Osteocyte (in vitro differentiated cells): ENCODE data around the gene SPINT2. TPM values are rescaled to one million over a fixed set of nuclear protein-coding genes. Genes with fewer than 3 reads are reported as not detected.

Source experiments
- DNase-seq: peaks from one replicate; pipeline ENCODE4 v3.0.0; 2021; ENCODE audit warnings: mixed read lengths; ENCODE audit not compliant: unreplicated experiment; ENCODE audit errors: extremely low spot score
- H3K27ac Mint-ChIP-seq: one replicate; pipeline ENCODE4 v1.8.0; 2021; ENCODE audit warnings: mild to moderate bottlenecking, mixed read lengths; ENCODE audit not compliant: unreplicated experiment
- H3K27me3 Mint-ChIP-seq: one replicate; pipeline ENCODE4 v1.8.0; 2021; ENCODE audit warnings: mixed read lengths; ENCODE audit not compliant: unreplicated experiment
- H3K36me3 Mint-ChIP-seq: one replicate; pipeline ENCODE4 v1.8.0; 2021; ENCODE audit warnings: mixed read lengths; ENCODE audit not compliant: unreplicated experiment
- H3K4me1 Mint-ChIP-seq: one replicate; pipeline ENCODE4 v1.8.0; 2021; ENCODE audit warnings: mixed read lengths; ENCODE audit not compliant: unreplicated experiment
- H3K4me3 Mint-ChIP-seq: one replicate; pipeline ENCODE4 v1.8.0; 2021; ENCODE audit warnings: mild to moderate bottlenecking, moderate library complexity, mixed read lengths; ENCODE audit not compliant: unreplicated experiment
- H3K9me3 Mint-ChIP-seq: one replicate; pipeline ENCODE4 v1.8.0; 2021; ENCODE audit warnings: mixed read lengths; ENCODE audit not compliant: unreplicated experiment
- CTCF ChIP-seq: fragments of 200-600 bp; sonication (generic); IDR thresholded peaks from 2 replicates; pipeline ENCODE4 v1.5.0; 2021; ENCODE audit warnings: antibody characterized with exemption, mild to moderate bottlenecking, moderate library complexity
- total RNA-seq: library from RNA; stranded (reverse); gene quantifications from 2 replicates; pipeline ENCODE4 v1.2.1, GENCODE V29; 2021

Gene SPINT2
- total RNA-seq, 1 donor from 2014 or later = 30.4 TPM

GRCh38 chr19:38319421-38320258 lies 55.3 kb downstream of the SPINT2 start, which contains the start of gene KCNK6:
KCNK6 (plus strand) TSS chr19:38319845; CDS start chr19:38319951, 106 bp downstream.
- TF ChIP-seq CTCF = peak; percentile 32
- Mint-ChIP-seq H3K27ac (peak within 1 kb of the TSS; percentile 78), H3K9me3 (no peaks in the 10 kb centered on the region), H3K27me3 (no peaks in the 10 kb centered on the region), H3K36me3 (peaks cover 4% of the 10 kb centered on the region), H3K4me3 (peak within 1 kb of the TSS; percentile 80), H3K4me1 (peaks cover 43% of the 10 kb centered on the region)
- no peak for DNase-seq

GRCh38 chr19:38320969-38321339 lies 56.6 kb downstream of the SPINT2 start:
- no peaks in the 10 kb centered on the region for H3K9me3 Mint-ChIP-seq
- H3K36me3 Mint-ChIP-seq = peaks cover 5% of the 10 kb centered on the region
- DNase-seq = no peak
- no peaks in the 10 kb centered on the region for H3K27me3 Mint-ChIP-seq
- H3K4me1 Mint-ChIP-seq = peaks cover 38% of the 10 kb centered on the region
- peak overlapping the region; percentile 80 for H3K4me3 Mint-ChIP-seq
- peak overlapping the region; percentile 72 for H3K27ac Mint-ChIP-seq
- no peak for TF ChIP-seq CTCF

GRCh38 chr19:38321646-38322196 lies 57.3 kb downstream of the SPINT2 start:
- no peaks in the 10 kb centered on the region for H3K27me3 Mint-ChIP-seq
- peak overlapping the region; percentile 80 for H3K4me3 Mint-ChIP-seq
- H3K36me3 Mint-ChIP-seq = peaks cover 6% of the 10 kb centered on the region
- no peaks in the 10 kb centered on the region for H3K9me3 Mint-ChIP-seq
- TF ChIP-seq CTCF = no peak
- peaks cover 35% of the 10 kb centered on the region for H3K4me1 Mint-ChIP-seq
- DNase-seq = no peak
- H3K27ac Mint-ChIP-seq = peak overlapping the region; percentile 8

- H3K9me3 Mint-ChIP-seq = no peaks in the 10 kb centered on the region
- no peak for DNase-seq
- peaks cover 35% of the 10 kb centered on the region for H3K4me1 Mint-ChIP-seq
- TF ChIP-seq CTCF = no peak
- no peaks in the 10 kb centered on the region for H3K27me3 Mint-ChIP-seq
- H3K36me3 Mint-ChIP-seq = peaks cover 18% of the 10 kb centered on the region
- no peak overlapping the region for H3K4me3 Mint-ChIP-seq
- no peak overlapping the region for H3K27ac Mint-ChIP-seq
These were observed 58.9 kb downstream of the SPINT2 start for GRCh38 chr19:38323291-38323690.

GRCh38 chr19:38324431-38324830 lies 60.1 kb downstream of the SPINT2 start:
- DNase-seq = no peak
- H3K36me3 Mint-ChIP-seq = peaks cover 23% of the 10 kb centered on the region
- no peaks in the 10 kb centered on the region for H3K9me3 Mint-ChIP-seq
- no peak for TF ChIP-seq CTCF
- H3K4me3 Mint-ChIP-seq = no peak overlapping the region
- H3K27me3 Mint-ChIP-seq = no peaks in the 10 kb centered on the region
- H3K4me1 Mint-ChIP-seq = peaks cover 25% of the 10 kb centered on the region
- no peak overlapping the region for H3K27ac Mint-ChIP-seq
